GM12878 (cell line): ENCODE measurements around the gene CACNA1D. TPM values are rescaled to one million over a fixed set of nuclear protein-coding genes. Genes with fewer than 3 reads are reported as not detected.

Experiments
- ATAC-seq: fragments of 200-7000 bp; cut with Tn5 transposase; 3 replicates; pipeline ENCODE4 v1.9.1; 2020; ENCODE audit warnings: mild to moderate bottlenecking, moderate library complexity
- BruUV-seq: library from RNA; stranded (reverse); fragments of 400-500 nt; replicated peaks from 2 replicates; lab custom pipeline; 2021; lab: Mats Ljungman, UMichigan
- CTCF ChIA-PET: fragments of 300-600 bp; sonication (Branson Sonifier 250); formaldehyde crosslinking; extraction: SDS; loops from one replicate; lab custom pipeline; 2021; ENCODE audit warnings: inconsistent platforms; lab: Yijun Ruan, JAX
- POLR2A ChIA-PET: fragments of 350-600 bp; formaldehyde crosslinking; extraction: SDS; loops from one replicate; lab custom pipeline; 2021; ENCODE audit warnings: inconsistent platforms; lab: Charles Lee
- RAD21 ChIA-PET: fragments of 300-600 bp; sonication (Branson Sonifier 250); formaldehyde crosslinking; loops from one replicate; lab custom pipeline; 2023; ENCODE audit warnings: antibody characterized with exemption; ENCODE audit not compliant: unreplicated experiment; lab: Charles Lee
- SMC1A ChIA-PET: fragments of 300-600 bp; sonication (Branson Sonifier 250); formaldehyde crosslinking; loops from one replicate; lab custom pipeline; 2023; ENCODE audit not compliant: unreplicated experiment, uncharacterized antibody; lab: Charles Lee
- DNase-seq: peaks from one replicate; pipeline ENCODE4 v3.0.0-alpha.2; 2011; ENCODE audit warnings: low read depth, low spot score
- FAIRE-seq: peaks from 3 replicates; lab custom pipeline; 2011; peaks lifted over from hg19 to GRCh38; lab: Jason Lieb, UNC
- H2AFZ ChIP-seq: 2 replicates; pipeline ENCODE4 v1.6.0; 2011; ENCODE audit warnings: low read depth, low read length, control low read depth; ENCODE audit not compliant: control insufficient read depth
- H3K27ac ChIP-seq: 2 replicates; pipeline ENCODE4 v1.5.1; 2011; ENCODE audit warnings: control low read depth; ENCODE audit not compliant: control insufficient read depth, insufficient read depth
- H3K27me3 ChIP-seq, 2 experiments: replicated peaks in 1 of 2; 2 replicates each; pipeline versions ENCODE4 v1.6.0 to v1.6.1; 2011; ENCODE audit warnings: low read length in 1 of 2; ENCODE audit not compliant: control insufficient read depth in 2 of 2, insufficient read depth in 2 of 2
- H3K36me3 ChIP-seq, 2 experiments: 2 replicates each; pipeline ENCODE4 v1.5.1; 2011; ENCODE audit warnings: low read length in 1 of 2; ENCODE audit not compliant: control insufficient read depth in 2 of 2, insufficient read depth in 2 of 2
- H3K4me1 ChIP-seq: 2 replicates; pipeline ENCODE4 v1.6.1; 2011; ENCODE audit warnings: mild to moderate bottlenecking, low read length, moderate library complexity, mixed read lengths; ENCODE audit not compliant: control insufficient read depth, insufficient read depth
- H3K4me2 ChIP-seq: 2 replicates; pipeline ENCODE4 v1.6.0; 2011; ENCODE audit warnings: control low read depth; ENCODE audit not compliant: control insufficient read depth, insufficient read depth
- H3K4me3 ChIP-seq: fragments of 200-600 bp; sonication (generic); 2 replicates; pipeline ENCODE4 v1.5.1; 2016
- H3K79me2 ChIP-seq: 2 replicates; pipeline ENCODE4 v1.6.0; 2011; ENCODE audit warnings: low read length; ENCODE audit not compliant: control insufficient read depth, insufficient read depth
- H3K9ac ChIP-seq: 2 replicates; pipeline ENCODE4 v1.8.0; 2011; ENCODE audit warnings: low read length, control low read depth, mixed read lengths; ENCODE audit not compliant: control insufficient read depth, insufficient read depth
- H3K9me3 ChIP-seq: replicated peaks from 3 replicates; pipeline ENCODE4 v1.5.1; 2011; ENCODE audit warnings: mild to moderate bottlenecking, low read length; ENCODE audit not compliant: control insufficient read depth, insufficient read depth
- H4K20me1 ChIP-seq: 2 replicates; pipeline ENCODE4 v1.6.0; 2011; ENCODE audit not compliant: control insufficient read depth, insufficient read depth
- CBFB ChIP-seq: IDR thresholded peaks from 2 replicates; pipeline ENCODE4 v1.6.1; 2016; ENCODE audit warnings: antibody characterized with exemption, low read depth
- CTCF ChIP-seq, 3 experiments: IDR thresholded peaks in 2 of 3; conservative IDR thresholded peaks in 1 of 3; 2 replicates each; pipeline ENCODE4 v1.5.1; 2011; ENCODE audit warnings: low read depth in 3 of 3, low read length in 3 of 3, mild to moderate bottlenecking in 3 of 3, control low read depth in 2 of 3, moderate library complexity in 2 of 3, inconsistent platforms in 1 of 3, mixed read lengths in 1 of 3; ENCODE audit not compliant: control insufficient read depth in 2 of 3, insufficient read depth in 1 of 3; ENCODE audit errors: extremely low read depth in 1 of 3
- FOS ChIP-seq: IDR thresholded peaks from 3 replicates; pipeline ENCODE4 v1.6.1; 2011; ENCODE audit warnings: borderline replicate concordance; ENCODE audit not compliant: insufficient read length; ENCODE audit errors: extremely low read depth
- JUNB ChIP-seq: IDR thresholded peaks from 2 replicates; pipeline ENCODE4 v1.6.1; 2016; ENCODE audit warnings: antibody characterized with exemption, mild to moderate bottlenecking
- MYC ChIP-seq: IDR thresholded peaks from 2 replicates; pipeline ENCODE4 v1.6.1; 2011; ENCODE audit warnings: mild to moderate bottlenecking, low read length, moderate library complexity, inconsistent platforms; ENCODE audit not compliant: insufficient read depth, insufficient replicate concordance, insufficient read length, severe bottlenecking
- RAD21 ChIP-seq: IDR thresholded peaks from 2 replicates; pipeline ENCODE4 v1.6.1; 2011; ENCODE audit warnings: mild to moderate bottlenecking, low read depth, low read length, moderate library complexity; ENCODE audit not compliant: insufficient read depth
- RFX5 ChIP-seq: IDR thresholded peaks from 2 replicates; pipeline ENCODE4 v1.6.1; 2011; ENCODE audit warnings: low read depth, low read length, improper control_type of control experiment
- SMC3 ChIP-seq: IDR thresholded peaks from 2 replicates; pipeline ENCODE4 v1.6.1; 2011; ENCODE audit warnings: low read length, improper control_type of control experiment, borderline replicate concordance
- SUZ12 ChIP-seq: fragments of 200-600 bp; sonication (generic); IDR thresholded peaks from one replicate; pipeline ENCODE4 v1.6.1; 2018; ENCODE audit warnings: antibody characterized with exemption, mild to moderate bottlenecking; ENCODE audit not compliant: unreplicated experiment
- YY1 ChIP-seq: IDR thresholded peaks from 2 replicates; pipeline ENCODE4 v1.6.1; 2011; ENCODE audit warnings: low read depth, mild to moderate bottlenecking, low read length
- ZNF622 ChIP-seq: fragments of 450-650 bp; IDR thresholded peaks from 2 replicates; pipeline ENCODE4 v1.6.1; 2017; ENCODE audit warnings: mild to moderate bottlenecking, inconsistent platforms
- WGBS: methylation state at CpG from one replicate; pipeline ENCODE4 v1.1.6; 2016; ENCODE audit warnings: low lambda C conversion rate; ENCODE audit not compliant: insufficient replicate concordance, insufficient coverage; ENCODE audit errors: missing lambda C conversion rate; 5-methylcytosine and 5-hydroxymethylcytosine counted together
- in situ Hi-C: fragments of 300-500 bp; cut with MboI; formaldehyde crosslinking; loops from 9 replicates; pipeline ENCODE4 v1.14.3; 2018; ENCODE audit warnings: mixed read lengths
- intact Hi-C: fragments of 100-400 bp; cut with micrococcal nuclease; formaldehyde crosslinking; loops from one replicate; pipeline ENCODE4 v1.14.2; 2022; ENCODE audit not compliant: unreplicated experiment
- polyA plus RNA-seq, 11 experiments: library from polyadenylated mRNA; depleted of rRNA in 4 of 11; unstranded in 6 of 11; stranded (reverse) in 5 of 11; fragments of >200 nt; fragmentation: Nextera tagmentation in 4 of 11; fragmentation: Illumina TruSeq in 1 of 11; extraction: Ambion mirVana in 4 of 11; extraction: Trizol in 1 of 11; gene quantifications; 1 replicate in 1 of 11; 2 replicates in 10 of 11; pipeline versions ENCODE4 v1.2.1 to v1.2.3, GENCODE V29; 2011 to 2016; ENCODE audit warnings: inconsistent platforms in 2 of 11, missing spikeins in 2 of 11, low read depth in 1 of 11
- total RNA-seq, 4 experiments: library from RNA; depleted of rRNA in 3 of 4; stranded (reverse); fragments of >200 nt in 3 of 4; fragmentation: Illumina TruSeq in 1 of 4; extraction: Trizol in 1 of 4; gene quantifications; 2 replicates each; pipeline versions ENCODE4 v1.2.1 to v1.2.3, GENCODE V29; 2013 to 2021
- TF ChIP-seq, protein P1 (sequence below): IDR thresholded peaks from 2 replicates; pipeline ENCODE4 v1.6.1; 2012; ENCODE audit warnings: improper control_type of control experiment, low read depth, low read length; ENCODE audit not compliant: insufficient replicate concordance

The CACNA1D gene
- total and polyA plus RNA-seq, 10 of the 15 experiments (the other 5 are each of a cell fraction or from before 2014, with no cell fraction given): 0.21 to 24.4 (median 1.6) TPM

- DNase-seq: no peak
- CTCF ChIA-PET: interaction anchor here (0.6 to 1.9 kb wide), 14 partner anchors 8 to 197 kb away, joined by 3 to 12 read pairs (median 3); partner anchors contain the start of gene DCP1A
- no peak overlapping the region for H3K27ac ChIP-seq
- H3K36me3 ChIP-seq: no peaks in the 10 kb centered on the region
- no peak overlapping the region for H3K4me3 ChIP-seq
- H3K9ac ChIP-seq: no peak overlapping the region
- H3K27me3 ChIP-seq: peaks cover 0 to 6% of the 10 kb centered on the region in 2 experiments; a peak in 3 of 4 replicates
- no TSS peak for BruUV-seq
- no peaks in the 10 kb centered on the region for H3K79me2 ChIP-seq
- no peak overlapping the region for H3K4me2 ChIP-seq
- FAIRE-seq: peak; percentile 49
- WGBS: 20% methylated on average over 7 of the region's 7 CpGs
- in situ Hi-C loops (no loop called here), intact Hi-C loops (loop anchor here (5.0 to 10.0 kb wide), 2 partner anchors 136 to 219 kb away; no protein-coding TSS in a partner anchor)
- H3K4me1 ChIP-seq: no peaks in the 10 kb centered on the region
- POLR2A ChIA-PET: interaction anchor here (0.5 to 1.0 kb wide), 3 partner anchors 42 to 342 kb away, joined by 3 to 6 read pairs (median 3); no protein-coding TSS in a partner anchor
- SMC1A ChIA-PET: interaction anchor here (0.6 to 3.1 kb wide), 8 partner anchors 12 to 196 kb away, joined by 3 to 13 read pairs (median 4); no protein-coding TSS in a partner anchor
- RAD21 ChIA-PET: interaction anchor here (0.9 to 1.6 kb wide), 5 partner anchors 10 to 332 kb away, joined by 3 to 5 read pairs (median 3); no protein-coding TSS in a partner anchor
- H3K9me3 ChIP-seq: no peaks in the 10 kb centered on the region
- no peak overlapping the region for H2AFZ ChIP-seq
- peak; percentile 94 for ATAC-seq
- H4K20me1 ChIP-seq: no peaks in the 10 kb centered on the region
- no peak for TF ChIP-seq YY1
- no peak for TF ChIP-seq FOS
- TF ChIP-seq, protein P1, sequence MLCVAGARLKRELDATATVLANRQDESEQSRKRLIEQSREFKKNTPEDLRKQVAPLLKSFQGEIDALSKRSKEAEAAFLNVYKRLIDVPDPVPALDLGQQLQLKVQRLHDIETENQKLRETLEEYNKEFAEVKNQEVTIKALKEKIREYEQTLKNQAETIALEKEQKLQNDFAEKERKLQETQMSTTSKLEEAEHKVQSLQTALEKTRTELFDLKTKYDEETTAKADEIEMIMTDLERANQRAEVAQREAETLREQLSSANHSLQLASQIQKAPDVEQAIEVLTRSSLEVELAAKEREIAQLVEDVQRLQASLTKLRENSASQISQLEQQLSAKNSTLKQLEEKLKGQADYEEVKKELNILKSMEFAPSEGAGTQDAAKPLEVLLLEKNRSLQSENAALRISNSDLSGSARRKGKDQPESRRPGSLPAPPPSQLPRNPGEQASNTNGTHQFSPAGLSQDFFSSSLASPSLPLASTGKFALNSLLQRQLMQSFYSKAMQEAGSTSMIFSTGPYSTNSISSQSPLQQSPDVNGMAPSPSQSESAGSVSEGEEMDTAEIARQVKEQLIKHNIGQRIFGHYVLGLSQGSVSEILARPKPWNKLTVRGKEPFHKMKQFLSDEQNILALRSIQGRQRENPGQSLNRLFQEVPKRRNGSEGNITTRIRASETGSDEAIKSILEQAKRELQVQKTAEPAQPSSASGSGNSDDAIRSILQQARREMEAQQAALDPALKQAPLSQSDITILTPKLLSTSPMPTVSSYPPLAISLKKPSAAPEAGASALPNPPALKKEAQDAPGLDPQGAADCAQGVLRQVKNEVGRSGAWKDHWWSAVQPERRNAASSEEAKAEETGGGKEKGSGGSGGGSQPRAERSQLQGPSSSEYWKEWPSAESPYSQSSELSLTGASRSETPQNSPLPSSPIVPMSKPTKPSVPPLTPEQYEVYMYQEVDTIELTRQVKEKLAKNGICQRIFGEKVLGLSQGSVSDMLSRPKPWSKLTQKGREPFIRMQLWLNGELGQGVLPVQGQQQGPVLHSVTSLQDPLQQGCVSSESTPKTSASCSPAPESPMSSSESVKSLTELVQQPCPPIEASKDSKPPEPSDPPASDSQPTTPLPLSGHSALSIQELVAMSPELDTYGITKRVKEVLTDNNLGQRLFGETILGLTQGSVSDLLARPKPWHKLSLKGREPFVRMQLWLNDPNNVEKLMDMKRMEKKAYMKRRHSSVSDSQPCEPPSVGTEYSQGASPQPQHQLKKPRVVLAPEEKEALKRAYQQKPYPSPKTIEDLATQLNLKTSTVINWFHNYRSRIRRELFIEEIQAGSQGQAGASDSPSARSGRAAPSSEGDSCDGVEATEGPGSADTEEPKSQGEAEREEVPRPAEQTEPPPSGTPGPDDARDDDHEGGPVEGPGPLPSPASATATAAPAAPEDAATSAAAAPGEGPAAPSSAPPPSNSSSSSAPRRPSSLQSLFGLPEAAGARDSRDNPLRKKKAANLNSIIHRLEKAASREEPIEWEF: no peak
- peak; percentile 25 to 57 (median 39); a peak in 4 of 6 replicates for TF ChIP-seq CTCF (IDR thresholded peaks at IDR 0.05 in 2 of 3, conservative IDR thresholded peaks at IDR 0.05 in 1 of 3; ENCODE audit: control insufficient read depth in 2 of 3, extremely low read depth in 1 of 3, insufficient read depth in 1 of 3, low read depth in 3 of 3, low read length in 3 of 3)
- 0 out of 2 replicates have a peak, but pooled peaks have one; percentile 13 for TF ChIP-seq JUNB
- TF ChIP-seq SUZ12: no peak
- TF ChIP-seq MYC: no peak
- TF ChIP-seq CBFB: no peak
- TF ChIP-seq RAD21: peak; percentile 19; the same call in 1 of the 2 replicates
- 0 out of 2 replicates have a peak, but pooled peaks have one; percentile 24 for TF ChIP-seq SMC3
- no peak for TF ChIP-seq ZNF622
- no peak for TF ChIP-seq RFX5
These were observed 19.3 kb downstream of the CACNA1D start for GRCh38 chr3:53513556-53514190.
